GM11168 (cell line): ENCODE results near the gene CDS2.

Experiments used
- in situ Hi-C: fragments of 300-500 bp; cut with MboI; formaldehyde crosslinking; loops from one replicate; pipeline ENCODE4 v1.12.0; 2022; ENCODE audit warnings: low sequenced_read_pairs; ENCODE audit not compliant: unreplicated experiment

CDS2 gene

GRCh38 chr20:5149892-5150225 is 23.1 kb downstream of the CDS2 start:
- in situ Hi-C loops, result no loop called here

GRCh38 chr20:5150226-5151076 is 23.6 kb downstream of the CDS2 start:
- in situ Hi-C loops, result no loop called here

GRCh38 chr20:5153152-5153467 is 26.3 kb downstream of the CDS2 start:
- in situ Hi-C loops, result no loop called here

GRCh38 chr20:5153612-5154542 is 27.1 kb downstream of the CDS2 start:
- in situ Hi-C loops, result no loop called here

GRCh38 chr20:5154543-5154925 is 27.7 kb downstream of the CDS2 start:
- in situ Hi-C loops, result no loop called here

- in situ Hi-C loops, result no loop called here
These were observed 28.6 kb downstream of the CDS2 start for GRCh38 chr20:5155404-5155803.

GRCh38 chr20:5156675-5157448 is 30.1 kb downstream of the CDS2 start:
- in situ Hi-C loops, result no loop called here

GRCh38 chr20:5159928-5160327 is 33.1 kb downstream of the CDS2 start:
- in situ Hi-C loops, result no loop called here

- in situ Hi-C loops, result no loop called here
These were observed 34.1 kb downstream of the CDS2 start for GRCh38 chr20:5160882-5161281.

- in situ Hi-C loops, result no loop called here
These were observed 34.8 kb downstream of the CDS2 start for GRCh38 chr20:5161536-5162164.

- in situ Hi-C loops, result no loop called here
These were observed 38.1 kb downstream of the CDS2 start for GRCh38 chr20:5164645-5165625.

- in situ Hi-C loops, result no loop called here
These were observed 42.0 kb downstream of the CDS2 start for GRCh38 chr20:5168651-5169396.

- in situ Hi-C loops, result no loop called here
These were observed 43.5 kb downstream of the CDS2 start for GRCh38 chr20:5170341-5170740.

- in situ Hi-C loops, result no loop called here
These were observed 44.4 kb downstream of the CDS2 start for GRCh38 chr20:5171064-5171789.

GRCh38 chr20:5171790-5172164 is 45.0 kb downstream of the CDS2 start:
- in situ Hi-C loops, result no loop called here

GRCh38 chr20:5172167-5172601 is 45.4 kb downstream of the CDS2 start:
- in situ Hi-C loops, result no loop called here

- in situ Hi-C loops, result no loop called here
These were observed 46.2 kb downstream of the CDS2 start for GRCh38 chr20:5172903-5173463.

GRCh38 chr20:5173751-5174150 is 46.9 kb downstream of the CDS2 start:
- in situ Hi-C loops, result no loop called here
